GM12878 (cell line): ENCODE results near the gene HDAC9. TPM values are rescaled to one million over a fixed set of nuclear protein-coding genes. Genes with fewer than 3 reads are reported as not detected.

Source experiments
- ATAC-seq: fragments of 200-7000 bp; cut with Tn5 transposase; 3 replicates; pipeline ENCODE4 v1.9.1; 2020; ENCODE audit warnings: mild to moderate bottlenecking, moderate library complexity
- BruUV-seq: library from RNA; stranded (reverse); fragments of 400-500 nt; replicated peaks from 2 replicates; lab custom pipeline; 2021; lab: Mats Ljungman, UMichigan
- CTCF ChIA-PET: fragments of 300-600 bp; sonication (Branson Sonifier 250); formaldehyde crosslinking; extraction: SDS; loops from one replicate; lab custom pipeline; 2021; ENCODE audit warnings: inconsistent platforms; lab: Yijun Ruan, JAX
- POLR2A ChIA-PET: fragments of 350-600 bp; formaldehyde crosslinking; extraction: SDS; loops from one replicate; lab custom pipeline; 2021; ENCODE audit warnings: inconsistent platforms; lab: Charles Lee
- RAD21 ChIA-PET: fragments of 300-600 bp; sonication (Branson Sonifier 250); formaldehyde crosslinking; loops from one replicate; lab custom pipeline; 2023; ENCODE audit warnings: antibody characterized with exemption; ENCODE audit not compliant: unreplicated experiment; lab: Charles Lee
- SMC1A ChIA-PET: fragments of 300-600 bp; sonication (Branson Sonifier 250); formaldehyde crosslinking; loops from one replicate; lab custom pipeline; 2023; ENCODE audit not compliant: unreplicated experiment, uncharacterized antibody; lab: Charles Lee
- DNase-seq: peaks from one replicate; pipeline ENCODE4 v3.0.0-alpha.2; 2011; ENCODE audit warnings: low read depth, low spot score
- FAIRE-seq: peaks from 3 replicates; lab custom pipeline; 2011; peaks lifted over from hg19 to GRCh38; lab: Jason Lieb, UNC
- H2AFZ ChIP-seq: 2 replicates; pipeline ENCODE4 v1.6.0; 2011; ENCODE audit warnings: low read depth, low read length, control low read depth; ENCODE audit not compliant: control insufficient read depth
- H3K27ac ChIP-seq: 2 replicates; pipeline ENCODE4 v1.5.1; 2011; ENCODE audit warnings: control low read depth; ENCODE audit not compliant: control insufficient read depth, insufficient read depth
- H3K27me3 ChIP-seq, 2 experiments: replicated peaks in 1 of 2; 2 replicates each; pipeline versions ENCODE4 v1.6.0 to v1.6.1; 2011; ENCODE audit warnings: low read length in 1 of 2; ENCODE audit not compliant: control insufficient read depth in 2 of 2, insufficient read depth in 2 of 2
- H3K36me3 ChIP-seq, 2 experiments: 2 replicates each; pipeline ENCODE4 v1.5.1; 2011; ENCODE audit warnings: low read length in 1 of 2; ENCODE audit not compliant: control insufficient read depth in 2 of 2, insufficient read depth in 2 of 2
- H3K4me1 ChIP-seq: 2 replicates; pipeline ENCODE4 v1.6.1; 2011; ENCODE audit warnings: mild to moderate bottlenecking, low read length, moderate library complexity, mixed read lengths; ENCODE audit not compliant: control insufficient read depth, insufficient read depth
- H3K4me2 ChIP-seq: 2 replicates; pipeline ENCODE4 v1.6.0; 2011; ENCODE audit warnings: control low read depth; ENCODE audit not compliant: control insufficient read depth, insufficient read depth
- H3K4me3 ChIP-seq: fragments of 200-600 bp; sonication (generic); 2 replicates; pipeline ENCODE4 v1.5.1; 2016
- H3K79me2 ChIP-seq: 2 replicates; pipeline ENCODE4 v1.6.0; 2011; ENCODE audit warnings: low read length; ENCODE audit not compliant: control insufficient read depth, insufficient read depth
- H3K9ac ChIP-seq: 2 replicates; pipeline ENCODE4 v1.8.0; 2011; ENCODE audit warnings: low read length, control low read depth, mixed read lengths; ENCODE audit not compliant: control insufficient read depth, insufficient read depth
- H3K9me3 ChIP-seq: replicated peaks from 3 replicates; pipeline ENCODE4 v1.5.1; 2011; ENCODE audit warnings: mild to moderate bottlenecking, low read length; ENCODE audit not compliant: control insufficient read depth, insufficient read depth
- H4K20me1 ChIP-seq: 2 replicates; pipeline ENCODE4 v1.6.0; 2011; ENCODE audit not compliant: control insufficient read depth, insufficient read depth
- CEBPZ ChIP-seq: fragments of 150-350 bp; IDR thresholded peaks from 2 replicates; pipeline ENCODE4 v1.6.1; 2016; ENCODE audit warnings: low read depth, low read length
- CREM ChIP-seq: IDR thresholded peaks from 2 replicates; pipeline ENCODE4 v1.6.1; 2014; ENCODE audit warnings: antibody characterized with exemption, low read depth
- HDGF ChIP-seq: fragments of 450-650 bp; IDR thresholded peaks from 2 replicates; pipeline ENCODE4 v1.6.1; 2016; ENCODE audit warnings: antibody characterized with exemption
- KLF5 ChIP-seq: fragments of 450-650 bp; IDR thresholded peaks from 2 replicates; pipeline ENCODE4 v1.6.1; 2014; ENCODE audit warnings: mild to moderate bottlenecking; ENCODE audit not compliant: partially characterized antibody
- MTA2 ChIP-seq: fragments of 450-650 bp; IDR thresholded peaks from 2 replicates; pipeline ENCODE4 v1.6.1; 2016; ENCODE audit warnings: low read depth, mild to moderate bottlenecking, moderate library complexity
- POLR2A ChIP-seq: IDR thresholded peaks from 2 replicates; pipeline ENCODE4 v1.6.1; 2011; ENCODE audit warnings: low read depth, mild to moderate bottlenecking, low read length
- SRF ChIP-seq, 2 experiments: IDR thresholded peaks; 2 replicates each; pipeline ENCODE4 v1.6.1; 2011; ENCODE audit warnings: low read depth in 2 of 2, low read length in 2 of 2, mild to moderate bottlenecking in 1 of 2, moderate library complexity in 1 of 2
- WGBS: methylation state at CpG from one replicate; pipeline ENCODE4 v1.1.6; 2016; ENCODE audit warnings: low lambda C conversion rate; ENCODE audit not compliant: insufficient replicate concordance, insufficient coverage; ENCODE audit errors: missing lambda C conversion rate; 5-methylcytosine and 5-hydroxymethylcytosine counted together
- in situ Hi-C: fragments of 300-500 bp; cut with MboI; formaldehyde crosslinking; loops from 9 replicates; pipeline ENCODE4 v1.14.3; 2018; ENCODE audit warnings: mixed read lengths
- intact Hi-C: fragments of 100-400 bp; cut with micrococcal nuclease; formaldehyde crosslinking; loops from one replicate; pipeline ENCODE4 v1.14.2; 2022; ENCODE audit not compliant: unreplicated experiment
- polyA plus RNA-seq, 11 experiments: library from polyadenylated mRNA; depleted of rRNA in 4 of 11; unstranded in 6 of 11; stranded (reverse) in 5 of 11; fragments of >200 nt; fragmentation: Nextera tagmentation in 4 of 11; fragmentation: Illumina TruSeq in 1 of 11; extraction: Ambion mirVana in 4 of 11; extraction: Trizol in 1 of 11; gene quantifications; 1 replicate in 1 of 11; 2 replicates in 10 of 11; pipeline versions ENCODE4 v1.2.1 to v1.2.3, GENCODE V29; 2011 to 2016; ENCODE audit warnings: inconsistent platforms in 2 of 11, missing spikeins in 2 of 11, low read depth in 1 of 11
- total RNA-seq, 4 experiments: library from RNA; depleted of rRNA in 3 of 4; stranded (reverse); fragments of >200 nt in 3 of 4; fragmentation: Illumina TruSeq in 1 of 4; extraction: Trizol in 1 of 4; gene quantifications; 2 replicates each; pipeline versions ENCODE4 v1.2.1 to v1.2.3, GENCODE V29; 2013 to 2021

Gene HDAC9
- total and polyA plus RNA-seq, 10 of the 15 experiments (the other 5 are each of a cell fraction or from before 2014, with no cell fraction given) = 0.73 to 12.8 (median 0.92) TPM

- no peak for TF ChIP-seq CEBPZ
- no peak for TF ChIP-seq HDGF
- no peak for TF ChIP-seq MTA2
- no peak for TF ChIP-seq SRF (IDR thresholded peaks at IDR 0.05; ENCODE audit: low read depth in 2 of 2, low read length in 2 of 2)
- TF ChIP-seq KLF5 = no peak
These were observed 379.3 kb downstream of the HDAC9 start (continued) for GRCh38 chr7:18874880-18875279.

GRCh38 chr7:18877874-18878273 lies 382.3 kb downstream of the HDAC9 start:
- ChIA-PET SMC1A (interaction anchor here (1.0 to 1.5 kb wide), 2 partner anchors 15 to 39 kb away, joined by 3 read pairs; no protein-coding TSS in a partner anchor), RAD21 (interaction anchor here (1.0 kb wide), 1 partner anchor 35 kb away, joined by 3 read pairs; no protein-coding TSS in a partner anchor), CTCF (no interaction called here), POLR2A (no interaction called here)
- Histone ChIP-seq H2AFZ (no peak overlapping the region), H3K4me3 (no peak overlapping the region), H4K20me1 (no peaks in the 10 kb centered on the region), H3K9me3 (no peaks in the 10 kb centered on the region), H3K27me3 (no peaks in the 10 kb centered on the region), H3K27ac (no peak overlapping the region), H3K9ac (no peak overlapping the region), H3K79me2 (no peaks in the 10 kb centered on the region), H3K4me1 (no peaks in the 10 kb centered on the region), H3K36me3 (no peaks in the 10 kb centered on the region), H3K4me2 (no peak overlapping the region)
- FAIRE-seq (no peak), ATAC-seq (no peak), DNase-seq (no peak)
- no TSS peak for BruUV-seq
- intact Hi-C loops (no loop called here), in situ Hi-C loops (no loop called here)
- 12% methylated on average over 3 of the region's 3 CpGs for WGBS
- TF ChIP-seq CREM = no peak
- TF ChIP-seq POLR2A = no peak
